Measurements from ENCODE around the gene CADM2.

DNA sequence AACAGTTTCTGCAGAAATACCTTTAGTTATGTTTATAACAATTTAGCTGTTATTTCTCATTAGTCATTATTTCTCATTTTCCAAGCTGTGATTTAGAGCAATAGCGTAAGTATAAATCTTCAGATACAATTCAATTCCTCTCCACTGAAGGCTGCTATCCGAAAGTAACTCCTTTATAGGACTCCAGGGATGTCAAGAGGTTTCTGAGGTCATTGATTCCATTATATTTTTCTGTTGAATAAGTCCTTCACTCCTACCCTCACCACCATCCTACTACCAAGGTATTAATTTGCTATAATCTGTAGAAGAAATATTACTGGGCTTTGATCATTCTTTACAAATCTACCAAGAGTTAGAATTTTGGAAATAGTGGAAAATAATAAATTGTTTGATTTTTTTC is 285.7 kb downstream of the CADM2 start:
- TF ChIP-seq POLR2AphosphoS5 (IDR thresholded peaks at IDR 0.05; ENCODE audit: borderline replicate concordance, low read depth, low read length): no peak
- TF ChIP-seq EZH2 (IDR thresholded peaks at IDR 0.05): no peak
- TF ChIP-seq FOXP2 (optimal IDR thresholded peaks at IDR 0.05; ENCODE audit: control extremely low read depth, extremely low read length, insufficient read depth): no peak

Data from SK-N-MC (cell line).